Measurements from ENCODE around the gene EHMT2. TPM values are rescaled to one million over a fixed set of nuclear protein-coding genes. Genes with fewer than 3 reads are reported as not detected.
"Not testable (repeated sequence)": the region's sequence is repeated elsewhere in the genome, so short reads cannot be mapped to it uniquely, and the experiment has no call there.

EHMT2 gene
- total RNA-seq, 1 donor, result 62.0 TPM

DNA sequence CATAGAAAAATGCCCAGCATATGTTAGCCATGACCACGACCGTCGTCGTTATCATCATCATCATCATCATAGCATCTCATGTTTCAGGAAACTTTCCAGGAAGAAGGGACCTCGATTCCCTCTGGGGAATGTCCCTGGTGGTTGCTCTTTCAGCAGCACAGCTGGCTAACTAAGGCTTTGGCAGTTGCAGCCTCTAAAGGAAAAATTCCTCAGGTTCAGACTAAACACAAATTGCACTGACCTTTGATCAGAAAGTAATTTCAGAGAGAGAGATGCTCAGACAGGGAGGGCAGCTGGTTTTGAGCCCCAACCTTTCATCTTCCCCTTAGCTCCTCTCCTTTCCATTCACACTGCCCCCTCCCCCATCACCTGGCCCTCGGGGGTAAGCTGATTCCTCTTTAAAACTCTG is 42.8 kb upstream of the EHMT2 start:
- TF ChIP-seq, protein P1, sequence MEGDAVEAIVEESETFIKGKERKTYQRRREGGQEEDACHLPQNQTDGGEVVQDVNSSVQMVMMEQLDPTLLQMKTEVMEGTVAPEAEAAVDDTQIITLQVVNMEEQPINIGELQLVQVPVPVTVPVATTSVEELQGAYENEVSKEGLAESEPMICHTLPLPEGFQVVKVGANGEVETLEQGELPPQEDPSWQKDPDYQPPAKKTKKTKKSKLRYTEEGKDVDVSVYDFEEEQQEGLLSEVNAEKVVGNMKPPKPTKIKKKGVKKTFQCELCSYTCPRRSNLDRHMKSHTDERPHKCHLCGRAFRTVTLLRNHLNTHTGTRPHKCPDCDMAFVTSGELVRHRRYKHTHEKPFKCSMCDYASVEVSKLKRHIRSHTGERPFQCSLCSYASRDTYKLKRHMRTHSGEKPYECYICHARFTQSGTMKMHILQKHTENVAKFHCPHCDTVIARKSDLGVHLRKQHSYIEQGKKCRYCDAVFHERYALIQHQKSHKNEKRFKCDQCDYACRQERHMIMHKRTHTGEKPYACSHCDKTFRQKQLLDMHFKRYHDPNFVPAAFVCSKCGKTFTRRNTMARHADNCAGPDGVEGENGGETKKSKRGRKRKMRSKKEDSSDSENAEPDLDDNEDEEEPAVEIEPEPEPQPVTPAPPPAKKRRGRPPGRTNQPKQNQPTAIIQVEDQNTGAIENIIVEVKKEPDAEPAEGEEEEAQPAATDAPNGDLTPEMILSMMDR (IDR thresholded peaks at IDR 0.05; ENCODE audit: insufficient read depth, low read length), result no peak
- peak; percentile 14 for DNase-seq (ENCODE audit: low read depth)
- no peak overlapping the region for H3K4me3 ChIP-seq (ENCODE audit: low read depth, low read length)

DNA sequence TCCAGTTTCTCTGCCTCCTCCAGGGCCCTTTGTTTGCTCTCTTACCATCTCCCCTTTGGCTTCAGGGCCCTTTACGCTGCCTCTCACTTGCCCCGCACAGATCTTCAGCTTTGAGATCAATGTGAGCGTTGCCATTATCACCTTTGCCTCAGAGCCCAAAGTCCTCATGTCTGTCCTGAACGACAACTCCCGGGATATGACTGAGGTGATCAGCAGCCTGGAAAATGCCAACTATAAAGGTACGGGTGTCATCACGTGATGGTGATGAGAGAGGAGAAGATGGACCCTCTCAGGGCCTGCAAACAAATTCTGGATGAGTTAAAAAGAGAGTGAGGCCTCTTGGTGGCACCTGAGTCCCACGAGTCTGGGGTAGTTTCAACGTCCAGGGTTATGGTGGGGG is 38.3 kb upstream of the EHMT2 start:
- H3K4me3 ChIP-seq (ENCODE audit: low read depth, low read length), result no peak overlapping the region
- no peak for DNase-seq (ENCODE audit: low read depth)
- TF ChIP-seq, protein P1 (IDR thresholded peaks at IDR 0.05; ENCODE audit: insufficient read depth, low read length), result no peak

DNA sequence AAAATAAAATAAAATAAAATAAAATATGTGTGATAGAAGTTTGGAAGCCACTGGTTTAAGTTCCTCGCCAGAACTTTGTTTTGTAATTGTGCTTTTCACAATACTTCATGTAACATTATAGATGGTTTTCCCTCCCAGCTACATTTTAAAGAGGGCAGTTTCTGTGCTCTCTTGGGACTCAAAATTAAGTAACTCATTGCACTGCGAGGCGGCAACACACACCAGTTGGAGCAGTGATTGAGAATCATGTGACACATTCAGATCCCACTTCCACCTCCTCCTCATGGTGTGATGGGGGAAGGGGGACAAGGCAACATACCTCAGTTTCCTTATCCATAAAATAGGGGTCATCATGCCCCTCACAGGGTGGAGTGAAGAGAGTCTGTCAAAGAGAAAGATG is 37.5 kb upstream of the EHMT2 start:
- no peak for DNase-seq (ENCODE audit: low read depth)
- TF ChIP-seq, protein P1 (IDR thresholded peaks at IDR 0.05; ENCODE audit: insufficient read depth, low read length), result no peak
- no peak overlapping the region for H3K4me3 ChIP-seq (ENCODE audit: low read depth, low read length)

DNA sequence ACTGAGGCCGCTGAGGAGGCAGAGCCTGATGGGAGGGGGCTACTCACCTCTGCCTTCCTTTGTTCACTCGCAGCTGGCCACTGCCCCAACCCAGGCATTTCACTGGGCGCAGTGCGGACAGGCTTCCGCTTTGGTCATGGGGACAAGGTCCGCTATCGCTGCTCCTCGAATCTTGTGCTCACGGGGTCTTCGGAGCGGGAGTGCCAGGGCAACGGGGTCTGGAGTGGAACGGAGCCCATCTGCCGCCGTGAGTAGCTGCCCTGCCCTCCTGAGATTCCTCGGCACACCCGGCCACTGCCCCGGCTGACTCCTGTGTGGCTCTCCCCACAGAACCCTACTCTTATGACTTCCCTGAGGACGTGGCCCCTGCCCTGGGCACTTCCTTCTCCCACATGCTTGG is 36.0 kb upstream of the EHMT2 start:
- no peak for DNase-seq (ENCODE audit: low read depth)
- TF ChIP-seq, protein P1 (IDR thresholded peaks at IDR 0.05; ENCODE audit: insufficient read depth, low read length), result no peak
- no peak overlapping the region for H3K4me3 ChIP-seq (ENCODE audit: low read depth, low read length)

DNA sequence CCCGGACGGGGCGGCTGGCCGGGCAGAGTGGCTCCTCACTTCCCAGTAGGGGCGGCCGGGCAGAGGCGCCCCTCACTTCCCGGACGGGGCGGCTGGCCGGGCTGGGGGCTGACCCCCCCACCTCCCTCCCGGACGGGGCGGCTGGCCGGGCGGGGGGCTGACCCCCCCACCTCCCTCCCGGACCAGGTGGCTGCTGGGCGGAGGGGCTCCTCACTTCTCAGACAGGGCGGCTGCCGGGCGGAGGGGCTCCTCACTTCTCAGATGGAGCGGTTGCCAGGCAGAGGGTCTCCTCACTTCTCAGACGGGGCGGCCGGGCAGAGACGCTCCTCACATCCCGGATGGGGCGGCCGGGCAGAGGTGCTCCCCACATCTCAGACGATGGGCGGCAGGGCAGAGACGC is 34.6 kb upstream of the EHMT2 start:
- H3K4me3 ChIP-seq (ENCODE audit: low read depth, low read length); DNase-seq (ENCODE audit: low read depth): not testable (repeated sequence)

DNA sequence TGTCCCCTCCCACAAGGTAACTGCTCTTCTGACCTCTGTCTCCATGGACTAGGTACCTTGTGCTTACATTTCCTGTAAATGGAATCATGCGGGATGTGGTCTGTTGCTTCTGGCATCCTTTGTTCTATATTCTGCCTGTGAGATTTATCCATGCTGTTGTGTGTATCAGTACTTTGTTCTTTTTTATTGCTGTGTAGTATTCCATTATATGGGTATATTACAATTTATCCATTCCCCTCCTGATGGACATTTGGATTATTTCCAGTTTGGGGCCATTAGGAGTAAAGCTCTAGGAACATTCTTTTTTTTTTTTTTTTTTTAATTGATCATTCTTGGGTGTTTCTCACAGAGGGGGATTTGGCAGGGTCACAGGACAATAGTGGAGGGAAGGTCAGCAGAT is 33.5 kb upstream of the EHMT2 start:
- no peak for DNase-seq (ENCODE audit: low read depth)
- no peak overlapping the region for H3K4me3 ChIP-seq (ENCODE audit: low read depth, low read length)
- TF ChIP-seq, protein P1 (IDR thresholded peaks at IDR 0.05; ENCODE audit: insufficient read depth, low read length), result no peak

DNA sequence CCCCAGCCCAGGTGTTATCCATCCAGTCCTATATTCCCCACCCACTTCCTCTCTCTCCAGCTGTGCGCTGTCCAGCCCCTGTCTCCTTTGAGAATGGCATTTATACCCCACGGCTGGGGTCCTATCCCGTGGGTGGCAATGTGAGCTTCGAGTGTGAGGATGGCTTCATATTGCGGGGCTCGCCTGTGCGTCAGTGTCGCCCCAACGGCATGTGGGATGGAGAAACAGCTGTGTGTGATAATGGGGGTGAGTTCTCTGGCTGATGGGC is 31.1 kb upstream of the EHMT2 start:
- TF ChIP-seq, protein P1 (IDR thresholded peaks at IDR 0.05; ENCODE audit: insufficient read depth, low read length), result no peak
- no peak overlapping the region for H3K4me3 ChIP-seq (ENCODE audit: low read depth, low read length)
- DNase-seq (ENCODE audit: low read depth), result no peak

Measured in fibroblast of the aortic adventitia (primary cell).